Calu3 (cell line): Measurements from ENCODE around the gene CNTN6. TPM values are rescaled to one million over a fixed set of nuclear protein-coding genes. Genes with fewer than 3 reads are reported as not detected.
"Not testable (repeated sequence)": the region's sequence is repeated elsewhere in the genome, so short reads cannot be mapped to it uniquely, and the experiment has no call there.

Experiments used
- BruUV-seq: library from RNA; stranded (reverse); fragments of 400-500 nt; replicated peaks from 2 replicates; lab custom pipeline; 2021; lab: Mats Ljungman, UMichigan
- CTCF ChIA-PET: fragments of 300-600 bp; sonication (Branson Sonifier 250); formaldehyde crosslinking; loops from one replicate; lab custom pipeline; 2022; ENCODE audit warnings: antibody characterized with exemption; lab: Charles Lee
- DNase-seq: peaks from one replicate; pipeline ENCODE4 v3.0.0; 2022
- H3K27ac Mint-ChIP-seq: one replicate; pipeline ENCODE4 v1.8.0; 2022; ENCODE audit warnings: mixed read lengths; ENCODE audit not compliant: unreplicated experiment
- H3K27me3 Mint-ChIP-seq: one replicate; pipeline ENCODE4 v1.8.0; 2022; ENCODE audit warnings: mixed read lengths; ENCODE audit not compliant: unreplicated experiment
- H3K36me3 Mint-ChIP-seq: one replicate; pipeline ENCODE4 v1.8.0; 2022; ENCODE audit warnings: mild to moderate bottlenecking, moderate library complexity, mixed read lengths; ENCODE audit not compliant: insufficient read depth, unreplicated experiment
- H3K4me1 Mint-ChIP-seq: one replicate; pipeline ENCODE4 v1.8.0; 2022; ENCODE audit warnings: mild to moderate bottlenecking, low read depth, mixed read lengths; ENCODE audit not compliant: unreplicated experiment
- H3K4me3 Mint-ChIP-seq: one replicate; pipeline ENCODE4 v1.8.0; 2022; ENCODE audit warnings: mild to moderate bottlenecking, low read depth, moderate library complexity, mixed read lengths; ENCODE audit not compliant: unreplicated experiment
- H3K9me3 Mint-ChIP-seq: one replicate; pipeline ENCODE4 v1.8.0; 2022; ENCODE audit warnings: low read depth, mixed read lengths; ENCODE audit not compliant: unreplicated experiment
- intact Hi-C: fragments of 100-400 bp; cut with micrococcal nuclease; formaldehyde crosslinking; loops from one replicate; pipeline ENCODE4 v1.10.0; 2022; ENCODE audit not compliant: unreplicated experiment
- total RNA-seq: library from RNA; stranded (reverse); gene quantifications from 2 replicates; pipeline ENCODE4 v1.2.3, GENCODE V29; 2022
- TF ChIP-seq, protein P1 (sequence below): fragments of 200-600 bp; IDR thresholded peaks from one replicate; pipeline ENCODE4 v1.8.0; 2022; ENCODE audit warnings: antibody characterized with exemption; ENCODE audit not compliant: unreplicated experiment

CNTN6 gene
- total RNA-seq, 1 experiment from 2014 or later: not detected

DNA sequence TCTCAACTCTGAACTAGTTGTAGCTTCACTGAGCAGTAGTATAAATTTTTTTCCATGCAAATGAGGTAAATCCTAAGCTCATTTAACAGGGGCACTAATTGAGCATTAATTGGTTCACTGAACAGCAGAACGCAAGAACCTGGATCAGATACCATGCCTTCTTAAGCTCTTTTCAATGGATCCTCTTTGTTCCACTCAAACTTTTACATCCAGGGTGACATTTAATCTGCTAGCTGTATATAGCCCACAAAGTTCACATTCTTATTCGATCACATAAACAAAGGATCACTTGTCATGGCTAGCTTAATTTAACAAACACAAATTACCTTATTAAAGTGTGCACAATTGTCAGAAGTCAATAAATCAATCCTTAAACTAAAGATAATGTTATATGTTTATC is 281.6 kb downstream of the CNTN6 start:
- Mint-ChIP-seq H3K4me1 (no peaks in the 10 kb centered on the region), H3K4me3 (no peak overlapping the region), H3K27me3 (no peaks in the 10 kb centered on the region), H3K27ac (no peak overlapping the region), H3K9me3 (peaks cover 2% of the 10 kb centered on the region), H3K36me3 (no peaks in the 10 kb centered on the region)
- no peak for DNase-seq
- no TSS peak for BruUV-seq
- TF ChIP-seq, protein P1, sequence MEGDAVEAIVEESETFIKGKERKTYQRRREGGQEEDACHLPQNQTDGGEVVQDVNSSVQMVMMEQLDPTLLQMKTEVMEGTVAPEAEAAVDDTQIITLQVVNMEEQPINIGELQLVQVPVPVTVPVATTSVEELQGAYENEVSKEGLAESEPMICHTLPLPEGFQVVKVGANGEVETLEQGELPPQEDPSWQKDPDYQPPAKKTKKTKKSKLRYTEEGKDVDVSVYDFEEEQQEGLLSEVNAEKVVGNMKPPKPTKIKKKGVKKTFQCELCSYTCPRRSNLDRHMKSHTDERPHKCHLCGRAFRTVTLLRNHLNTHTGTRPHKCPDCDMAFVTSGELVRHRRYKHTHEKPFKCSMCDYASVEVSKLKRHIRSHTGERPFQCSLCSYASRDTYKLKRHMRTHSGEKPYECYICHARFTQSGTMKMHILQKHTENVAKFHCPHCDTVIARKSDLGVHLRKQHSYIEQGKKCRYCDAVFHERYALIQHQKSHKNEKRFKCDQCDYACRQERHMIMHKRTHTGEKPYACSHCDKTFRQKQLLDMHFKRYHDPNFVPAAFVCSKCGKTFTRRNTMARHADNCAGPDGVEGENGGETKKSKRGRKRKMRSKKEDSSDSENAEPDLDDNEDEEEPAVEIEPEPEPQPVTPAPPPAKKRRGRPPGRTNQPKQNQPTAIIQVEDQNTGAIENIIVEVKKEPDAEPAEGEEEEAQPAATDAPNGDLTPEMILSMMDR: no peak
- intact Hi-C loops: no loop called here
- CTCF ChIA-PET: no interaction called here

DNA sequence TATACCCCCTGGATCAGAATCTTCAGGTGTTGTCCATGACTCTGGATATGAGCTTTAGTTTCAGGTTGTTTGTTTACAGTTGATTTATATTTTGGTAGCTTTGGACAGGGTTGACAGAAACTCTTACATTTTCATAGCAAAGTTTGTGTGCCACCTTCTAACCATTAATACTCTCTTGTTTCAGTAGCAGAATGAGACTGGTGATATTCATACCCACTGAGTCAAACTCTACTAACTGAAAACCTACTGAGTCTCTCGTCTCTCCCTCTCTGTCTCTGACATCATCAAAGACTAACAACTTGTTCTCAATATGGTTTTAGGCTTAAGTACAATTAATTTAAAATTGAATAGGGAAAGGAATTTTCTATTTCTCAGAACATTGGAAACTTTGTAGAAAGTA is 282.3 kb downstream of the CNTN6 start:
- TF ChIP-seq, protein P1: no peak
- no peak for DNase-seq
- Mint-ChIP-seq H3K27me3 (no peaks in the 10 kb centered on the region), H3K36me3 (no peaks in the 10 kb centered on the region), H3K4me3 (no peak overlapping the region), H3K9me3 (peaks cover 2% of the 10 kb centered on the region), H3K4me1 (no peaks in the 10 kb centered on the region), H3K27ac (no peak overlapping the region)
- CTCF ChIA-PET: no interaction called here
- no TSS peak for BruUV-seq
- intact Hi-C loops: no loop called here

DNA sequence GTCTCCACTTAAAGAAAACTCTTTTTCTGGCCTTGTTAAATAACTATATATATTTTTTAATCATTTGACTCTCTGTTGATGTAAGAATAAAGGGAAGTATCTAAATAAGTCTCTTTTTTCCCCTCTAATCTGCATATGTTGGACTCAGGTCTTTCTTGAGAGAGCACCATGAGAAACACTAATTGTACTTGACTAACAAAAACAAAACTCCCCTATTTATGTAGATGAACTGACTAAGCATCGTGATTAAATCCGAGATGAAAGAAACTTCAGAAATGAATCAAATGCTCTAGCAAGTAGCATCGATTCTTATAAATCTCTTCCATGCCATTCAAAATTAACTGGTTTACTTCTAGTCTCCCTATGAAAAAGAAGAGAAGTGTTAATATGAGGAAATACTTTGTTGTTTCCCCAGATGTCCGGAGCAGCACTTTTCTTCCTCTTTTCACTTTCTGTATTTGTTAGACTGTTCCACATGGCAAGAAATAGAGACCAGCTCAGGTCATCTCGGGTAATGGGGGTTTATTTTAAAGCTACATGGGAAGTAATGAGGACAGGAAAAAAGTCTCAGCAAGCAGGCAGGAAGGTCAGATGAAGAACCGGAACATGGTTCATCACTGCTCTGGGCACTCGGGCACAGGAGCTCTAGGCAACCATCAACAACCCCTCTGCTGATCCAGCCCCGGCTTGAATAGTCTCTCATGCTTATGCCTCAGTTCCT is 288.3 kb downstream of the CNTN6 start:
- H3K9me3 Mint-ChIP-seq: peaks cover 2% of the 10 kb centered on the region
- no peaks in the 10 kb centered on the region for H3K27me3 Mint-ChIP-seq
- H3K27ac Mint-ChIP-seq: no peak overlapping the region
- H3K36me3 Mint-ChIP-seq: no peaks in the 10 kb centered on the region
- TF ChIP-seq, protein P1: no peak
- no TSS peak for BruUV-seq
- no peak for DNase-seq
- intact Hi-C loops: no loop called here
- CTCF ChIA-PET: no interaction called here
- no peak overlapping the region for H3K4me3 Mint-ChIP-seq
- no peaks in the 10 kb centered on the region for H3K4me1 Mint-ChIP-seq

DNA sequence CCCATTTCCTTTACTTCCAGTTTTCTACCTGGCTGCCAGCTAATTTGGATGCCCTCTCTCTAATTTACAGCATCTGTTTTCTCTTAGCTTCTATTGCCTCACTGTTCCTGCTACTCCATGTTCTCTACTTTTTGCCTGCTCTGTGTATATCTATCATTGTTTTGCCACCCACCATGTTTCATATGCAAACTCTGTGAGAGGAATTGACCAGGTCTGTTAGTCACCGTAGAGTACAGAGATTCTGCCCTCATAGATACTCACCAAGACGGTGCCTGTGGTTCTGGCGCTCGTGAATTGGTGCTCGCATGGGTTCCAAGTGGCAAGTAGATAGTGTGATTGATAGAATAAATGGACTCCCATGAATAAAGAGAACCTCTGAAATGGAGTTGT is 288.8 kb downstream of the CNTN6 start:
- no peaks in the 10 kb centered on the region for H3K36me3 Mint-ChIP-seq
- BruUV-seq: no TSS peak
- intact Hi-C loops: no loop called here
- DNase-seq: no peak
- no peaks in the 10 kb centered on the region for H3K4me1 Mint-ChIP-seq
- CTCF ChIA-PET: no interaction called here
- no peaks in the 10 kb centered on the region for H3K27me3 Mint-ChIP-seq
- TF ChIP-seq, protein P1: no peak
- H3K9me3 Mint-ChIP-seq: peaks cover 2% of the 10 kb centered on the region
- H3K27ac Mint-ChIP-seq: no peak overlapping the region
- H3K4me3 Mint-ChIP-seq: no peak overlapping the region

DNA sequence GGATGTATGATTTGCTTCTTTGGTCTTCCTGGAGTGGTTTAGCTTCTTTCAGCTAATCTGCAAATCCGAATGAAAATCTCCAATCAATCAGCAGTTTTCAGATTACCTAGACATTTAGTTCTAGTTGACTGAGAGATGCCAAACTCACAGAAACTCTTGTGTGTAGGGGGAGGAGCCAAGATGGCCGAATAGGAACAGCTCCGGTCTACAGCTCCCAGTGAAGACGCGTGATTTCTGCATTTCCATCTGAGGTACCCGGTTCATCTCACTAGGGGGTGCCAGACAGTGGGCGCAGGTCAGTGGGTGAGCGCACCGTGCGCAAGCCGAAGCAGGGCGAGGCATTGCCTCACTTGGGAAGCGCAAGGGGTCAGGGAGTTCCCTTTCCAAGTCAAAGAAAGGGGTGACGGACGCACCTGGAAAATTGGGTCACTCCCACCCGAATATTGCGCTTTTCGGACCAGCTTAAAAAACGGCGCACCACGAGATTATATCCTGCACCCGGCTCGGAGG is 294.6 kb downstream of the CNTN6 start:
- H3K36me3 Mint-ChIP-seq, H3K27me3 Mint-ChIP-seq, H3K27ac Mint-ChIP-seq, BruUV-seq, intact Hi-C loops, H3K4me3 Mint-ChIP-seq, CTCF ChIA-PET, H3K4me1 Mint-ChIP-seq, DNase-seq, H3K9me3 Mint-ChIP-seq: not testable (repeated sequence)
